T-helper 1 cell treated with Interleukin-12 subunit alpha and Interleukin-12 subunit beta and Interleukin-4 antibody, amounts not matched to agents 30 μg/mL and 1 μg/mL, for 36 hours (primary cell): ENCODE results near the gene TLCD2.

Experiments used
- H3K27ac Mint-ChIP-seq: one replicate; pipeline ENCODE4 v1.8.0; 2021; ENCODE audit warnings: mild to moderate bottlenecking, mixed read lengths
- H3K27me3 Mint-ChIP-seq: one replicate; pipeline ENCODE4 v1.8.0; 2021; ENCODE audit warnings: low read depth, mixed read lengths
- H3K36me3 Mint-ChIP-seq: one replicate; pipeline ENCODE4 v1.8.0; 2021; ENCODE audit warnings: low read depth, mixed read lengths
- H3K4me1 Mint-ChIP-seq: one replicate; pipeline ENCODE4 v1.8.0; 2021; ENCODE audit warnings: low read depth, mixed read lengths
- H3K4me3 Mint-ChIP-seq: one replicate; pipeline ENCODE4 v1.8.0; 2021; ENCODE audit warnings: mild to moderate bottlenecking, moderate library complexity, mixed read lengths
- H3K9me3 Mint-ChIP-seq: one replicate; pipeline ENCODE4 v1.8.0; 2021; ENCODE audit warnings: mixed read lengths

Gene TLCD2

DNA sequence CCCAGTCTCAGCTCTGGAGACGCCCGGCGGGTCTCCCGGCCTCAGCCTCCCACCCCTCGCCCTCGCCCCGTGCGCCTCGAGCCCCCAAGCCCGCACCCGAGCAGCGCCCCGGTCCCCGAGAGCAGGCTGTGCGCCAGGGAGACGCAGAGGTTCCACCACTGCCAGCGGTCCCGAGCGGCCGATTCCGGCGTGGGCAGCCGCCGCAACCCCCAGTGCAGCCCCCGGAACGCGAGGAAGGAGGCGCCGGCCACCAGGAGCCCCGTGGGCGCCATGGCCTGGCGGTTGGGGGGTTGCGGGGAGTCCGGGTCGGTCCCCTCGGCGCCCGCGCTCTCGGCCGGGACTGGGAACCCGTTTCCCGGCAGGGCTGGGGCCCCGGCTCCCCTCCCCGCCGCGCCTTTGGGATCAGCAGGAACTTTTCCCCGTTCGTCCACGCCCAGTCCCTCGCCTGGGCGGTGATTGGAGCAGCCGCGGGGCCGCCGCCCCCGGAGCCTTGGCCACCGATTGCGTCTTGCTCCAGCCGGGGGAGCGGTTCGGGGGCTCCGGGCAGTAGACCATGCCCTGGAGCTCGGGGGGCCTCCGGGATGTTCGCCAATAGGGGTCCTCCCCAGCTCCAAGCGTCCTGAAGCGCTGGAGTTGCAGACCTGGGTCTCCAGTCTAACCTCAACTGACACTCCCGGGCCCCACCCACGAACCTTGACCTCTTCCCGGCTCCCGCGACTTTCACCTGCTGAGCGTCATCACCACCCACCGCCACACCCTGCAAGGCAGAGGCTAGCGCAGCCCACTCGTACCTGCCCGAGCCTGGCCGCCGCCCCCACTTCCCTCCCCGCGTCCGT is at the start of gene TLCD2:
TLCD2 (minus strand) TSS at position 407 of the 836 bp plus-strand sequence; CDS start at position 272, 135 bp downstream.
- peak within 1 kb of the TSS; percentile 63 for H3K4me3 Mint-ChIP-seq
- H3K36me3 Mint-ChIP-seq = peaks cover 29% of the 10 kb centered on the region
- no peak within 1 kb of the TSS for H3K27ac Mint-ChIP-seq
- H3K27me3 Mint-ChIP-seq = peaks cover 44% of the 10 kb centered on the region
- H3K9me3 Mint-ChIP-seq = no peaks in the 10 kb centered on the region
- H3K4me1 Mint-ChIP-seq = peaks cover 31% of the 10 kb centered on the region

DNA sequence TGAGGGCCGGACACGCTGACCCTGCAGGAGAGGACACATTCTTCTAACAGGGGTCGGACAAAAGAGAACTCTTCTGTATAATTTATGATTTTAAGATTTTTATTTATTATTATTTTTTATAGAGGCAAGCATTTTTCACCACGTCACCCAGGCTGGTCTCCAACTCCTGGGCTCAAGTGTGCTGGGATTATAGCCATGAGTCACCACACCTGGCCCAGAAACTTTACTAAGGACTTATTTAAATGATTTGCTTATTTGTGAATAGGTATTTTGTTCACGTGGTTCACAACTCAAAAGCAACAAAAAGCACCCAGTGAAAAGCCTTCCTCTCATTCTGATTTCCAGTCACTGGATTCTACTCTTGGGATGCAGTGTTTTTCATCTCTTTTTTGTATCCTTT is 49.4 kb upstream of the TLCD2 start:
- H3K4me1 Mint-ChIP-seq = peaks cover 23% of the 10 kb centered on the region

GRCh38 chr17:1758807-1759206 is 48.6 kb upstream of the TLCD2 start:
- Mint-ChIP-seq H3K9me3 (no peaks in the 10 kb centered on the region), H3K4me3 (no peak overlapping the region), H3K27ac (no peak overlapping the region), H3K36me3 (no peaks in the 10 kb centered on the region), H3K4me1 (peaks cover 16% of the 10 kb centered on the region), H3K27me3 (peaks cover 3% of the 10 kb centered on the region)

More for the DNA sequence above, 49.4 kb upstream of the TLCD2 start:
- Mint-ChIP-seq H3K4me3 (no peak overlapping the region), H3K36me3 (peaks cover 4% of the 10 kb centered on the region), H3K9me3 (no peaks in the 10 kb centered on the region), H3K27me3 (peaks cover 3% of the 10 kb centered on the region), H3K27ac (no peak overlapping the region)

- Mint-ChIP-seq H3K27ac (no peak overlapping the region), H3K4me3 (no peak overlapping the region), H3K9me3 (no peaks in the 10 kb centered on the region), H3K36me3 (no peaks in the 10 kb centered on the region), H3K4me1 (peaks cover 3% of the 10 kb centered on the region), H3K27me3 (peaks cover 3% of the 10 kb centered on the region)
Measured at GRCh38 chr17:1755827-1756262, 45.7 kb upstream of the TLCD2 start.

DNA sequence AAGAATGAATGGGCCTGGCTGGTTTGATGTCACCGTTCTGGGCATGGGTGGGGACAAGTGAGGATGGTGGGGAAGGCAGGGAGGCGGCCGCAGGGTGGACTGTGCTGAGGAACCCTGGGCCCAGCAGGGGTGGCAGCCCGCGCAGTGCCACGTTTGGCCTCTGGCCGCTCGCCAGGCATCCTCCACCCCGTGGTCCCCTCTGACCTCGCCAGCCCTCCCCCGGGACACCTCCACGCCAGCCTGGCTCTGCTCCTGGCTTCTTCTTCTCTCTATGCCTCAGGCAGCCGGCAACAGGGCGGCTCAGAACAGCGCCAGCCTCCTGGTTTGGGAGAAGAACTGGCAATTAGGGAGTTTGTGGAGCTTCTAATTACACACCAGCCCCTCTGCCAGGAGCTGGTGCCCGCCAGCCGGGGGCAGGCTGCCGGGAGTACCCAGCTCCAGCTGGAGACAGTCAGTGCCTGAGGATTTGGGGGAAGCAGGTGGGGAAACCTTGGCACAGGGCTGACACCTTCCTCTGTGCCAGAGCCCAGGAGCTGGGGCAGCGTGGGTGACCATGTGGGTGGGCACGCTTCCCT is 45.2 kb upstream of the TLCD2 start:
- H3K9me3 Mint-ChIP-seq = no peaks in the 10 kb centered on the region
- no peaks in the 10 kb centered on the region for H3K36me3 Mint-ChIP-seq
- H3K4me3 Mint-ChIP-seq = no peak overlapping the region
- no peak overlapping the region for H3K27ac Mint-ChIP-seq
- peaks cover 3% of the 10 kb centered on the region for H3K27me3 Mint-ChIP-seq
- H3K4me1 Mint-ChIP-seq = peaks cover 2% of the 10 kb centered on the region

DNA sequence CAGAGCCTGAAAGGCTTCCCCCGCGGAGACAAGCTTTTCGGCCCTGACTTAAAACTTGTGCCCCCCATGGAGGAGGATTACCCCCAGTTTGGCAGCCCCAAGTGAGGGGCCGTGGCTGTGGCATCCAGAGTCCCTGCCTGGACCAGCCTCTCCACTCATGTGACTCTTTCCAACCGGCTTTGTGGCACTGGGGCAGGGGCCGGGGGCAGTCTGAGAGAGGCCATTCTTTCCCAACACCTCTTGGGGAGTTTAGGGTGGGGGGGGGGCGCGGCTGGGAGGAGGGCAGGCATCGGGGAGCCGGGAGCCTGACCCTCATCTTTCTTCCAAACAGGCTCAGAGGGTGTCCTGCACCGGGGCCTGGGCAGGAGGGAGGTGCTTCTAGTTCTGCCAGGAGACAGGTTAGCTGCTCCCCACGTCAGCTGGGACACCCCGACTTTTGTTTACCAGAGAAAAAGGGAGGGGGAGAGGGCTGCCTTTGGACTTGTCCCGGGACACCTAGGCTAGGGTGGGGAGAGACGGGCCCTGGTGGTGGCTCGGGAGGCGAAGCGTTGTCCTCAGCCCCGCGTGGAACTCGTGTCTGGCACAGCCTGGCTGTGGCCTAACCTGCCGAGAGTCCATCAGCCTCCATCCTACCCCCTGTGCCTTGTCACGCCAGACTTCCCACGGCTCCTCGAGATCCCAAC is 44.4 kb upstream of the TLCD2 start:
- Mint-ChIP-seq H3K9me3 (no peaks in the 10 kb centered on the region), H3K4me1 (peaks cover 2% of the 10 kb centered on the region), H3K27ac (no peak overlapping the region), H3K4me3 (no peak overlapping the region), H3K36me3 (no peaks in the 10 kb centered on the region), H3K27me3 (peaks cover 3% of the 10 kb centered on the region)

DNA sequence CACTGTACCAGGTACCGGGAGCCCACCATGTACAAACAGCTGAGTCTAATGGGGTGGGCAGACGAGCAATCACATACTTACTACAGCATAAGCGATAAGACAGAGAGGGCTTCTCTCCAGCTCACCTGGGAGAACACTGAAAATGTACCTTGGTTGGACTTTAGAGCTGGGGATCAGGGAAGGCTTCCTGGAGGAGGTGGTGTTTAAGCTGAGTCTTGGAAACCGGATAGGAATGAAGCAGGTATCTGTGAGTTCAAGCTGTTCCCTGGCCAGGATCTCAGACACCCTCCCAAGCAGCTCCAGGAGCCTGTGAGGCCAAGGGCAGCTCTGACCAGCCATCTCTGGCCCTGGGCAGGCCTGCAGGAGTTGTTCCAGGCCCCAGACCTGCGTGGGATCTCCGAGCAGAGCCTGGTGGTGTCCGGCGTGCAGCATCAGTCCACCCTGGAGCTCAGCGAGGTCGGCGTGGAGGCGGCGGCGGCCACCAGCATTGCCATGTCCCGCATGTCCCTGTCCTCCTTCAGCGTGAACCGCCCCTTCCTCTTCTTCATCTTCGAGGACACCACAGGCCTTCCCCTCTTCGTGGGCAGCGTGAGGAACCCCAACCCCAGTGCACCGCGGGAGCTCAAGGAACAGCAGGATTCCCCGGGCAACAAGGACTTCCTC is 43.7 kb upstream of the TLCD2 start:
- H3K9me3 Mint-ChIP-seq = no peaks in the 10 kb centered on the region
- no peaks in the 10 kb centered on the region for H3K36me3 Mint-ChIP-seq
- H3K4me1 Mint-ChIP-seq = peaks cover 2% of the 10 kb centered on the region
- peaks cover 3% of the 10 kb centered on the region for H3K27me3 Mint-ChIP-seq
- H3K27ac Mint-ChIP-seq = no peak overlapping the region
- no peak overlapping the region for H3K4me3 Mint-ChIP-seq

GRCh38 chr17:1752425-1753262 is 42.5 kb upstream of the TLCD2 start:
- Mint-ChIP-seq H3K27ac (no peak overlapping the region), H3K4me3 (no peak overlapping the region), H3K36me3 (no peaks in the 10 kb centered on the region), H3K27me3 (peaks cover 3% of the 10 kb centered on the region), H3K4me1 (no peaks in the 10 kb centered on the region), H3K9me3 (no peaks in the 10 kb centered on the region)

- no peak overlapping the region for H3K27ac Mint-ChIP-seq
- no peaks in the 10 kb centered on the region for H3K9me3 Mint-ChIP-seq
- no peak overlapping the region for H3K4me3 Mint-ChIP-seq
- no peaks in the 10 kb centered on the region for H3K36me3 Mint-ChIP-seq
- H3K4me1 Mint-ChIP-seq = no peaks in the 10 kb centered on the region
- H3K27me3 Mint-ChIP-seq = no peaks in the 10 kb centered on the region
Measured at GRCh38 chr17:1750628-1751027, 40.5 kb upstream of the TLCD2 start.

DNA sequence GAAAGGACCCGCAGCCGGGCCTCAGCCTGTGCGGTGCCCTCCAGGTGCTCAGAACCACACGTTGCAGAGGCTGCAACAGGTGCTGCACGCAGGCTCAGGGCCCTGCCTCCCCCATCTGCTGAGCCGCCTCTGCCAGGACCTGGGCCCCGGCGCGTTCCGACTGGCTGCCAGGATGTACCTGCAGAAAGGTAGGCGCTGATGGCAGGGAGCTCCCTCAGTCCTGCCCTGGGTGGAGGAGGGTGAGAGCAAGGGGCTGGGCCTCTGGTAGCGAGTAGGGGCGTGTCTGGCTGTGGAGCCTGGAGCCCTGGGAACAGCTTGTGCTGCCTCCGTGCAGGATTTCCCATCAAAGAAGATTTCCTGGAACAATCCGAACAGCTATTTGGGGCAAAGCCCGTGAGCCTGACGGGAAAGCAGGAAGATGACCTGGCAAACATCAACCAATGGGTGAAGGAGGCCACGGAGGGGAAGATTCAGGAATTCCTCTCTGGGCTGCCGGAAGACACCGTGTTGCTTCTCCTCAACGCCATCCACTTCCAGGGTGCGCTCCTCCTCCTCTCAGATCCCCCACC is 36.9 kb upstream of the TLCD2 start:
- no peaks in the 10 kb centered on the region for H3K9me3 Mint-ChIP-seq
- H3K4me3 Mint-ChIP-seq = no peak overlapping the region
- H3K27ac Mint-ChIP-seq = no peak overlapping the region
- H3K36me3 Mint-ChIP-seq = no peaks in the 10 kb centered on the region
- no peaks in the 10 kb centered on the region for H3K27me3 Mint-ChIP-seq
- no peaks in the 10 kb centered on the region for H3K4me1 Mint-ChIP-seq

GRCh38 chr17:1745513-1746020 is 35.4 kb upstream of the TLCD2 start:
- H3K36me3 Mint-ChIP-seq = no peaks in the 10 kb centered on the region

GRCh38 chr17:1744551-1745512 is 34.7 kb upstream of the TLCD2 start:
- no peak overlapping the region for H3K27ac Mint-ChIP-seq
- no peak overlapping the region for H3K4me3 Mint-ChIP-seq
- no peaks in the 10 kb centered on the region for H3K9me3 Mint-ChIP-seq
- H3K4me1 Mint-ChIP-seq = no peaks in the 10 kb centered on the region
- H3K36me3 Mint-ChIP-seq = no peaks in the 10 kb centered on the region
- no peaks in the 10 kb centered on the region for H3K27me3 Mint-ChIP-seq

More at GRCh38 chr17:1745513-1746020, 35.4 kb upstream of the TLCD2 start:
- H3K27me3 Mint-ChIP-seq = no peaks in the 10 kb centered on the region
- H3K4me1 Mint-ChIP-seq = no peaks in the 10 kb centered on the region
- H3K9me3 Mint-ChIP-seq = no peaks in the 10 kb centered on the region
- H3K4me3 Mint-ChIP-seq = no peak overlapping the region
- H3K27ac Mint-ChIP-seq = no peak overlapping the region

GRCh38 chr17:1743088-1743439 is 32.9 kb upstream of the TLCD2 start:
- no peak overlapping the region for H3K4me3 Mint-ChIP-seq
- no peaks in the 10 kb centered on the region for H3K36me3 Mint-ChIP-seq
- H3K27ac Mint-ChIP-seq = no peak overlapping the region
- H3K4me1 Mint-ChIP-seq = no peaks in the 10 kb centered on the region
- no peaks in the 10 kb centered on the region for H3K9me3 Mint-ChIP-seq
- H3K27me3 Mint-ChIP-seq = no peaks in the 10 kb centered on the region
